Cardiac muscle cell (in vitro differentiated cells and primary cell): ENCODE measurements around the gene TBC1D4. TPM values are rescaled to one million over a fixed set of nuclear protein-coding genes. Genes with fewer than 3 reads are reported as not detected.

Source experiments
- DNase-seq, 2 donors: peaks; one replicate each; pipeline versions ENCODE4 v3.0.0 to v3.0.0-alpha.2; 2010 to 2017; ENCODE audit warnings: low read depth in 1 of 2, low spot score in 1 of 2
- H3K27ac ChIP-seq: fragments of 200-600 bp; sonication (generic); 2 replicates; pipeline ENCODE4 v1.5.1; 2016
- H3K27me3 ChIP-seq: fragments of 200-600 bp; sonication (generic); 2 replicates; pipeline ENCODE4 v1.6.0; 2016; ENCODE audit warnings: control low read depth
- H3K36me3 ChIP-seq: fragments of 200-600 bp; sonication (generic); 2 replicates; pipeline ENCODE4 v1.5.1; 2016; ENCODE audit warnings: control low read depth
- H3K4me1 ChIP-seq: fragments of 200-600 bp; sonication (generic); 2 replicates; pipeline ENCODE4 v1.8.1; 2017; ENCODE audit warnings: low read depth, mild to moderate bottlenecking, mixed run types
- H3K4me3 ChIP-seq: fragments of 200-600 bp; sonication (generic); 2 replicates; pipeline ENCODE4 v1.5.1; 2016; ENCODE audit warnings: mild to moderate bottlenecking
- H3K9me3 ChIP-seq: fragments of 200-600 bp; sonication (generic); 2 replicates; pipeline ENCODE4 v1.5.1; 2017; ENCODE audit warnings: low read depth, mild to moderate bottlenecking, control low read depth
- polyA plus RNA-seq: library from polyadenylated mRNA; unstranded; fragments of >200 nt; fragmentation: Nextera tagmentation; extraction: Ambion mirVana; gene quantifications from 2 replicates; pipeline ENCODE4 v1.2.1, GENCODE V29; 2016
- total RNA-seq: library from RNA; depleted of rRNA; stranded (reverse); fragments of >200 nt; gene quantifications from 2 replicates; pipeline ENCODE4 v1.2.3, GENCODE V29; 2016
- TF ChIP-seq, protein P1 (sequence below): IDR thresholded peaks from 2 replicates; pipeline ENCODE4 v1.5.1; 2012; ENCODE audit warnings: low read depth, mild to moderate bottlenecking, low read length

Gene TBC1D4
- total and polyA plus RNA-seq, 2 experiments from 2014 or later: 14.8 to 43.7 TPM

DNA sequence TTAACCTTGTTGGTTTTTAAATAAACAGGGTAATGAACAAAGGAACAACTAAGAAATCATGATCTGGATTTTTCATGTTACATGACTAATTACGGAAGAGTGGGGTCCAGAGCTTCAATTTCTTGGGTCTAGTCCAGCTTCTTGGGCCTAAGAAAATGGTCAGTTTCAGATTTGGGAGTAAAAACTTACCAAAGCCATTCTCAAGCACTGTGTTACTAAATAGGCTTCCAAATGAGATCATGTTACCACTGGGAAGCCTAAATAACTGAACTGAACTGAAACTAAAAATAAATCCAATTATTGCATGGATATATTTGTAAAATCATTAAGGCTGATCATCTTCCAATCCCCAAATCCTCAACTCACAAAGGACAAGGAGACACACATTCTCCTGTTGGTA lies 13.9 kb downstream of the TBC1D4 start:
- Histone ChIP-seq H3K27ac (no peak overlapping the region), H3K36me3 (no peaks in the 10 kb centered on the region), H3K4me3 (no peak overlapping the region), H3K9me3 (no peaks in the 10 kb centered on the region), H3K4me1 (no peaks in the 10 kb centered on the region), H3K27me3 (no peaks in the 10 kb centered on the region)
- TF ChIP-seq, protein P1, sequence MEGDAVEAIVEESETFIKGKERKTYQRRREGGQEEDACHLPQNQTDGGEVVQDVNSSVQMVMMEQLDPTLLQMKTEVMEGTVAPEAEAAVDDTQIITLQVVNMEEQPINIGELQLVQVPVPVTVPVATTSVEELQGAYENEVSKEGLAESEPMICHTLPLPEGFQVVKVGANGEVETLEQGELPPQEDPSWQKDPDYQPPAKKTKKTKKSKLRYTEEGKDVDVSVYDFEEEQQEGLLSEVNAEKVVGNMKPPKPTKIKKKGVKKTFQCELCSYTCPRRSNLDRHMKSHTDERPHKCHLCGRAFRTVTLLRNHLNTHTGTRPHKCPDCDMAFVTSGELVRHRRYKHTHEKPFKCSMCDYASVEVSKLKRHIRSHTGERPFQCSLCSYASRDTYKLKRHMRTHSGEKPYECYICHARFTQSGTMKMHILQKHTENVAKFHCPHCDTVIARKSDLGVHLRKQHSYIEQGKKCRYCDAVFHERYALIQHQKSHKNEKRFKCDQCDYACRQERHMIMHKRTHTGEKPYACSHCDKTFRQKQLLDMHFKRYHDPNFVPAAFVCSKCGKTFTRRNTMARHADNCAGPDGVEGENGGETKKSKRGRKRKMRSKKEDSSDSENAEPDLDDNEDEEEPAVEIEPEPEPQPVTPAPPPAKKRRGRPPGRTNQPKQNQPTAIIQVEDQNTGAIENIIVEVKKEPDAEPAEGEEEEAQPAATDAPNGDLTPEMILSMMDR: no peak
- DNase-seq: peak in 1 of 2 donors; percentile 35

GRCh38 chr13:75467040-75467728 lies 14.8 kb downstream of the TBC1D4 start:
- no peaks in the 10 kb centered on the region for H3K36me3 ChIP-seq
- no peaks in the 10 kb centered on the region for H3K27me3 ChIP-seq
- H3K9me3 ChIP-seq: no peaks in the 10 kb centered on the region
- H3K4me3 ChIP-seq: no peak overlapping the region
- DNase-seq: no peak
- H3K27ac ChIP-seq: no peak overlapping the region
- TF ChIP-seq, protein P1: no peak
- H3K4me1 ChIP-seq: no peaks in the 10 kb centered on the region

DNA sequence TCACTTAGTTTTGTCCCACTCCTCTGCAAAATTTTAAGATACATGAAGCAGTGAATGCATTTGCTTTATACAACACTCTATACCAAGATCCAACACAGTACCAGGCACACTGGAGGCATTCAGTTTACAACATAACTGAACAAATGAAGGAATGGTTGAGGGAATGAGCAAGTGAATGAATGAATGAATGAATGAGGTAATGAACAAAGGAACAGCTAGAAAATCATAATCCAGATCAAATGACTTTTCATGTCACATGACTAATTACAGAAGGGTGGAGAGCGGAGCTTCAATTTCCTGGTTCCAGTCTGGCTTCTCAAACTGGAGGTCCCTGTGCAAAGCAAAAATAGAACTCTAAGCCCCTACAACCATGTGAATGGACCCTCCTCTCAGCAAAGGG lies 16.7 kb downstream of the TBC1D4 start:
- TF ChIP-seq, protein P1: no peak

GRCh38 chr13:75461314-75461713 lies 20.7 kb downstream of the TBC1D4 start:
- Histone ChIP-seq H3K4me3 (no peak overlapping the region), H3K36me3 (no peaks in the 10 kb centered on the region), H3K4me1 (peaks cover 24% of the 10 kb centered on the region), H3K27me3 (no peaks in the 10 kb centered on the region), H3K27ac (no peak overlapping the region), H3K9me3 (no peaks in the 10 kb centered on the region)
- no peak for DNase-seq
- TF ChIP-seq, protein P1: no peak

More for the DNA sequence above, 16.7 kb downstream of the TBC1D4 start:
- H3K27me3 ChIP-seq: no peaks in the 10 kb centered on the region
- no peak overlapping the region for H3K4me3 ChIP-seq
- no peak overlapping the region for H3K27ac ChIP-seq
- H3K4me1 ChIP-seq: peaks cover 13% of the 10 kb centered on the region
- no peaks in the 10 kb centered on the region for H3K9me3 ChIP-seq
- no peak for DNase-seq
- H3K36me3 ChIP-seq: no peaks in the 10 kb centered on the region

- Histone ChIP-seq H3K27me3 (no peaks in the 10 kb centered on the region), H3K9me3 (no peaks in the 10 kb centered on the region), H3K36me3 (no peaks in the 10 kb centered on the region), H3K4me3 (no peak overlapping the region), H3K4me1 (peaks cover 24% of the 10 kb centered on the region), H3K27ac (no peak overlapping the region)
- DNase-seq: no peak
- TF ChIP-seq, protein P1: no peak
These were observed 21.3 kb downstream of the TBC1D4 start for GRCh38 chr13:75460644-75461043.
